ENCODE measurements around the gene RBFOX2.

GRCh38 chr22:35977136-35977535, 51.5 kb downstream of the RBFOX2 start:
- TF ChIP-seq CTCF (IDR thresholded peaks at IDR 0.05), result no peak
- TF ChIP-seq POLR2AphosphoS5 (IDR thresholded peaks at IDR 0.05), result no peak
- no peak for TF ChIP-seq POLR2A (IDR thresholded peaks at IDR 0.05)

Measured in breast epithelium (tissue), 3 donors.